Stimulated activated CD4-positive, alpha-beta T cell treated with anti-CD3 and anti-CD28 coated beads, Interleukin-4, amount 100 ng/mL, for 4 hours (primary cell): ENCODE data around the gene NUDT8.
"Not testable (repeated sequence)": the region's sequence is repeated elsewhere in the genome, so short reads cannot be mapped to it uniquely, and the experiment has no call there.

Experiments
- DNase-seq, 2 experiments: peaks; one replicate each; pipeline ENCODE4 v3.0.0-alpha.2; 2020

NUDT8 gene

GRCh38 chr11:67611165-67611564 is 18.6 kb downstream of the NUDT8 start:
- DNase-seq, result no peak

DNA sequence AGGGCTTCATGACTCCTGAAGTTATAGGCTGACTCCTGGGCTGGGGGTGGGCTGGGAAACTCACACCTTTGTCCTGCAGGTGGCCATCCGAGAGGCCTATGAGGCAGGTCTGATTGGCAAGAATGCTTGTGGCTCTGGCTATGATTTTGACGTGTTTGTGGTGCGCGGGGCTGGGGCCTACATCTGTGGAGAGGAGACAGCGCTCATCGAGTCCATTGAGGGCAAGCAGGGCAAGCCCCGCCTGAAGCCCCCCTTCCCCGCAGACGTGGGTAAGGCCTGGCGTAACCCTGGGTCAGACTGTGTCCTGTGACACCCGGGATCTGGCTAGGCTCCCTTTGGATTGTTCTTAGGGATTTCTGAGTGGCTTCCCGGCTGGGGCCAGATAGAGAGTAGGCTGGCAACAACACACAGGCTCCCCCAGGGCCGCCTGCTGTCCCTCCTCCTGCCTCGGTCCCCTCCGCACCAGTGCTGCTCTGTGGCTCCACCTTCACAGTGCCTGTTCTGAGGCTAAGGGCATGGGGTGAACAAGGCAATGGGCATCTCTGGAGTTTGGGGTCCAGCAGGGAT is 19.4 kb downstream of the NUDT8 start:
- DNase-seq, result no peak

DNA sequence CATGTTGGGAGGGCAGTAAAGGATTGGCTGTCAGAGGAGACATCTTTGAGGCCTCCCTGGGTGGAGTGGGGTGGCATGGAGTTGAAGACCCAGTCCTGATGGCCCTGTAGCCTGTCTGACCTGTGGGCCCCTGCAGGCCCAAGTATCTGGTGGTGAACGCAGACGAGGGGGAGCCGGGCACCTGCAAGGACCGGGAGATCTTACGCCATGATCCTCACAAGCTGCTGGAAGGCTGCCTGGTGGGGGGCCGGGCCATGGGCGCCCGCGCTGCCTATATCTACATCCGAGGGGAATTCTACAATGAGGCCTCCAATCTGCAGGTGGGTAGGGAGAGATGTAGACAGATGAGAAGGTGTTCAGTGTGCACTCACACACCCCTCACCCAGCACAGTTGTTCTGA is 20.4 kb downstream of the NUDT8 start:
- DNase-seq, result no peak

- DNase-seq, result no peak
Observed at GRCh38 chr11:67608486-67608885, 21.3 kb downstream of the NUDT8 start.

DNA sequence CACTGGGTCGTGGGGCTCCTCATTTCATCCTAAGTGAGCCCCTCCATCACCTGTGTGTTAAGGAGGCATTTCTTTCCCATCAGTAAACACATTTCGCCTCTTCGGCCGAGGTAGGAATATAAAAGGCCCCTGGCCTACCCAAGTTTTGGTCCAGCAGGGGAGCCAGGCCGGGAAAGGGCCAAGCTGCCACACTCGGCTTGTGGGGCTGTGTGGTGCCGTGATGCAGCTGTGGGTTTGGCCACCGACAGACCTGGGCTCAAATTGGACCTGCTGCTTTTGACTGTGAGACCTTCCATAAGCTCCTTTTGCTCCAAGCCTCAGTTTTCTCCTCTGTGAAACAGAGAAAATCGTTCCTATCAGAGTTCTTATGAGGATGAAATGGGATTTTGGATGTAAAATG is 22.2 kb downstream of the NUDT8 start:
- no peak for DNase-seq

- DNase-seq, result peak; percentile 95 to 97
Observed at GRCh38 chr11:67606492-67607295, 23.0 kb downstream of the NUDT8 start, which contains the start of gene NDUFV1. NDUFV1 (plus strand) TSS chr11:67606936; CDS start chr11:67607005, 69 bp downstream.

- no peak for DNase-seq
Observed at GRCh38 chr11:67606093-67606491, 23.6 kb downstream of the NUDT8 start.

DNA sequence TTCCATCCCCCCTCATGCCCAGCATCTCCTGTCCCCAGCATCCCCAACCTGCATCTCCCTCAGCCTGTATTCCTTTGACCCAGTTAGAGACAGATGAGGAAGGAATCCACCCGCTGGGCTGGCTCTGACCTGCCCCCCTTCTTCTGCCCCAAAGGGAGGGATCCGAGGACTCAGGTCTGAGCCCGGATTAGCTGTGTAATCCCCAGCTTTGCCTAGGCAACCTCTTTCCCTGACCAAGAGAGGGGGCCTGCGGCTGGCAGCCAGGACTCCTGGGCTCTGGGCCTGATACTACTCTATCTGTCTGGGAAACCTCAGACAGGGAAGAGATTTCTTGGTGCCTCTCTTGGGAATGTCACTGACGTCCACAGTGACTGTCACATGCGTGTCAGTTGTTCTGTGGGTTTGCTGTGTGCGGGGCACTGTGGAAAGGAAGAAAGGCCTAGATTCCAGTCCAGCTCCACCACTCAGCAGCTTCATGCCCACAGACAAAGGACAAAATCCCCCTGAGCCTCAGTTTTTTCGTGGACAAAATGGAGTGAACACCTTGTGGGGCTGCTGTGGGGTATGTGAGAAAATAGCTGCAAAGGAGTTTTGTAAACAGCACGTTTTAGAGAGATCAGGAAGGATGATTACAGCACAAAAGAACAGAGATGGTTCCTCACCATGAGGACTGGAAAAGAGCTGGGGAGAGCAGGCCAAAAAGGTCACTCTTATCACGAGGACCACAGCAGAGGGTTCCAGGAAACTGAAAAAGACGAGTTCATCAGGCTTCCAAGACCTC is 24.3 kb downstream of the NUDT8 start:
- DNase-seq, result no peak

DNA sequence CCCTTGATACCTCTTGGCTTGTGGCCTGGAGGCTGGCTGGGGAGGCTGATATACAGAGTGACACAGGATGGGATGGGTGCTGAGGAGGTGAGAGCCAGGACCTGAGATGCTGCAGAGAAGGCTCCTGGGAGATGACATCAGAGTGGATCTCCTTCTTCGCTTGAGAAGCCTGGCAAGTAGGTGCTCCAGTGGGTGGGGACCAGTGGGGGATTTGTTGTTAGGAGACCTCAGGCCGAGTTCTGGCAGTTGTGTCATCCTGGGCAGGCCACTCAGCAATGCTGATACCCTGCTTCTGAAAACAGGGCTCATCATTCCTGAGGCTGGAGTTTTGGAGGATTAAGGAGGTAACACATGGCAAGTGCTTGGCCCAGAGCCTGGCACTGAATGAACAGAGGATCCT is 24.9 kb downstream of the NUDT8 start:
- DNase-seq, result no peak

DNA sequence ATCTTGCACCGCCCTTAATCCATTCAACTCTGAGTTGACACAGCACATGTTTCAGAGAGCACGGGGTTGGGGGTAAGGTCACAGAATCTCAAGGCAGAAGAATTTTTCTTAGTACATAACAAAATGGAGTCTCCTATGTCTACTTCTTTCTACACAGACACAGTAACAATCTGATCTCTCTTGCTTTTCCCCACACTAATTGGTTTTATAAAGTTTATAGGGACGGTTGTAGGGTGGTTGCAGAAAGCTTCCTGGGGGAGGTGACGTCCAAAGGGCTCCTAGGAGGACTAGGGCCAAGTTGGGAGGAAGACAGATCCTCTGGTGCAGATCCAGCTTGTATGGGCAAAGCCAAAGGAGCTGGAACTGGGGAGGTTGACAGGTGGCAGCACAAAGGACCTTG is 25.6 kb downstream of the NUDT8 start:
- DNase-seq, result not testable (repeated sequence)

DNA sequence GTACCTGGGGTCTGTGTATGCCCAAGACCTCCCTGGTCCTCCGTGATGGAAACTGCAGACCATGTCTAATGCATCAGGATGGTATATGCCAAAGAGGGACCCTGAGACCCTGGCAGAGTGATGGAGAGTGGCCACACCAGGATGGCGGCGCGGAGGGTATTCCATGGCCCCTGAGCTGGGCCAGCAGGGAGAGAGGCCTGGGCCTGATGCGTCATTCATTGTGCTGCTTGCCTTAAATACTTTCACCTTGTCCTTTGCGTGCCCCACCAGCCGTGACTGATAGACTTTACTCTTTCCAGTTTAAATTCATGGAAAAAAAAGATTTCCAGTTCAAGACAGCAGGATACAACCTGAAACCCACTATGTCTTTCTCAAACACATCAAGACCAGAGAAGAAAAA is 28.6 kb downstream of the NUDT8 start:
- DNase-seq, result no peak

DNA sequence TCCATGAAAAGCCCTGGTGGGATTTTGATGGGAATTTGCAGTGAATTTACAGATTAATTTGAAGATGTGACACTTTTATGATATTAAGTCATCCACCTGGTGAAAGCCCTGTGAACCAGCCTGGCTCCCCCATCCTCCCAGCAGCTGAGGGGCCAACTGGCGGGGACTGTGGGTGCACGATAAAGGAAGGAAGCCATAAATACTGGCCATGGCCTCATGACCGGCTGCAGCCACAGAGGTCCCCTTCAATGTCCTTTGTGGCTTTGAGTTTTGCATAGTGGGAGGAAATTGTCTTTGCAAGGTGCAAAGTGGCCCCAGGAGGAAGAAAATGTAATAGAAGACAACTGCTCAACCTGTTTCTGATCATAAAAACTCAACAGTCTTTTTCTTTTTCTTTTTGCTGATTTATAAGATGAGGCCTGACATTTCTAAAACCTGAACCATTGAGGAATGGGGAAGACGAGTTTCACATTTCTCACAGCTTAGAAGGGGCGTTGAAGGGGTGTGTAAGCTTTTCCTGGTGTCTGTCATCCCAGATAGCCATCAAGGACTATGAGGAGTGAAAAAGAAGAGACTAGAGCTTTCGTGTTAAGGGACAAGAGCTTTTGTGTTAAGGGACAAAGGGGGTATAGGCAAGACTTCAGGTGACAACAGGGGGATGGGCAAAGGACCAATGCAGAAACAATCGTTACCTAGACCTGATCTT is 29.3 kb downstream of the NUDT8 start:
- no peak for DNase-seq

DNA sequence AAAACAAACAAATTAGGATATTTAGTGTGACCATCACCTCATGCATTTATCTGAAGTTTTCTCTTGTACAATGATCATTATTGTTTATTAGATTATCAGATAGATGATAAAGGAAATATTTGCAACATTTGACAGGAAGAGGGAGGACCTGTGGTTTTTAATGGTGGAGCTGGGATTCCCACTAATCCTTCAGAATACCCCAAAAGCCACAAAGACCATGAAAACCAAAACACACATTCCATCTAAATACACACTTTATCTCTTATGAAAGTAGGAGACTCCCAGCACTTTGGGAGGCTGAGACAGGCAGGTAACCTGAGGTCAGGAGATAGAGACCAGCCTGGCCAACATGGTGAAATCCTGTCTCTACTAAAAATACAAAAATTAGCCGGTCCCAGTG is 30.6 kb downstream of the NUDT8 start:
- DNase-seq, result no peak

- not testable (repeated sequence) for DNase-seq
Observed at GRCh38 chr11:67597963-67598362, 31.8 kb downstream of the NUDT8 start.

GRCh38 chr11:67597458-67597857 is 32.3 kb downstream of the NUDT8 start:
- not testable (repeated sequence) for DNase-seq

DNA sequence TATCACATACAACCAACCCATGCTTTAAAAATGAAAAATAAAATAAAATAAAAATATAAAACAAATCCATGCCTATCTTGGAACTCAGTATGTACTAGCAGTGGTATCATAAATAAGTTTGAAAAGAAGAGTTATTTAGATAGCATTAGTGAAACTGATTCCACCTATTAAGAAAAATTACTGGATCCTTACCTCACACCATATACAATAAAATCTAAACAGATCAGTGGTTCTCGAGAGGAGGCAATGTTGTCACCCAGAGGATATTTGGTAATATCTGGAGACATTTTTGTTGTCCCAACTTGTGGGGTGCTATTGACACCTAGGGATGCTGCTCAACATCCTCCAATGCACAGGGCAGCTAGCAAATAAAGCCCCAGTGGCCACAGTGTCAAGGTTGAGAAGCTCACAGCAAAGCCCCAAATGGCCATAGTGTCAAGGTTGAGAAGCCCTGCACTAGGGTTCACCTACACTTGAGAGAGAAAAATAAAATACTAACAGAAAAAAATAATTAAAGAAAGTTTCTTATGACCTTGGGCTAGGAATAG is 32.9 kb downstream of the NUDT8 start:
- DNase-seq, result no peak

- DNase-seq, result no peak
Observed at GRCh38 chr11:67594480-67594879, 35.3 kb downstream of the NUDT8 start.

GRCh38 chr11:67593565-67593905 is 36.2 kb downstream of the NUDT8 start:
- DNase-seq, result no peak

DNA sequence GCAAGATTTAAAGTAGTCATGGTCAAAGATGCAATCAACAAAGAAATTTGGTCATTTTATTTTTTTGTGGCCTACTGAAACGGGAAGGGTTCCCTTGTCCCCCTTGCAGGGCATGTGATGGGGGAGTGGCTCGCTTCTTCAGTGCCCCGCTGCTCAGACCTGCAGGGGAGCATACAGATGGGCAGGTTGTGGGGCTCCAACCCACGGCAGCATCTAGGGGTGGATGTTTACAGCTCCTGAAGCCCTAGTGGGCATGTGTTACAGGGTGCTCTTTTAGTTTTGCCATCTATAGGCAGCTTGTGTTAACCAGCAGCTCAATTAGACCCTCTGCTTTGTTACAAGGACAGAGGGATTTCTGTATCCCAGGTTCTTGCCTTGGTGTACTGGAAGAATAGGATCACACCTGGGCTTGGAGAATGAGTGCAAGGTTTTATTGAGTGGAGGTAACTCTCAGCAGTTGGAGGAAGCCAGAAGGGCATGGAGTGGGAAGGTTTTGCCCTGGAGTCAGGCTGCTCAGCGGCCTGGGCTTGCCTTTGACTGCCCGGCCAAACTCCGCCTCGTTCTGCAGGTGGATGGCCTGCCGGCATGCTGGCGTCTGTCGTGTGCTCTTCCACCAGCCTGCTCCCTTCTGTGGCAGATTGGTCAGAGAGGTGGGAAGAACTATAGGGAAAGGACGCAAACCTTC is 36.7 kb downstream of the NUDT8 start:
- no peak for DNase-seq

GRCh38 chr11:67588899-67589415 is 40.8 kb downstream of the NUDT8 start:
- not testable (repeated sequence) for DNase-seq

GRCh38 chr11:67588136-67588503 is 41.6 kb downstream of the NUDT8 start:
- DNase-seq, result no peak

DNA sequence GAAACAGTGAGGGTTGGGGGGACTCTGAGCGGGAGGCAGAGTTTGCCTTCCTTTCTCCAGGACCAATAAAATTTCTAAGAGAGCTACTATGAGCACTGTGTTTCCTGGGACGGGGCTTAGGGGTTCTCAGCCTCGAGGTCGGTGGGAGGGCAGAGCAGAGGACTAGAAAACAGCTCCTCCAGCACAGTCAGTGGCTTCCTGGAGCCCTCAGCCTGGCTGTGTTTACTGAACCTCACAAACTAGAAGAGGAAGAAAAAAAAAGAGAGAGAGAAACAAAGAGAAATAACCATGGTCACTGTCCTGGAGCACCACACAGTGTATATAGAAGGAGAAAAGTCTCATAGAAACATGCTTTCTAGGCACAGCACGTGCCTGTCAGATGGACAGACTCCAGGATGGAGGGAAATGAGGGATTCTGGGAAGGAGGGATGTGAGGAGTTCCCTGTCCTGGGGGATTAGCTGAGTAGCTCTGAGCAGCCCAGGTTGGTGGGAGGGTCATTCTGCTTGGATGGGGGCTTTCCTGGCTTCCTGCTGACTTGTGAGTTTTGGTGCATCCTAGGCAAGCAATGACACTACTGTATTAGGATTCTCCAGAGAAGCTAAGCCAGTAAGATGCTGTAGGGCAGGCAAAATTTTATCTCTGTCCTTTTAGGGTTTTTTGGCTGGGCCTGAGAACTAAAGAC is 43.0 kb downstream of the NUDT8 start:
- no peak for DNase-seq
